GM19240 (cell line): ENCODE measurements around the gene PSORS1C2.
A peak's percentile ranks its signal among the peaks of the same experiment; 100 is the strongest.
"Not testable (repeated sequence)": the region's sequence is repeated elsewhere in the genome, so short reads cannot be mapped to it uniquely, and the experiment has no call there.

Source experiments
- DNase-seq: peaks from one replicate; pipeline ENCODE4 v3.0.0; 2011; ENCODE audit warnings: low spot score; ENCODE audit not compliant: insufficient read length

The PSORS1C2 gene

GRCh38 chr6:31138982-31139381, at the start of gene PSORS1C2:
PSORS1C2 (minus strand) TSS chr6:31139066; CDS start chr6:31139026, 40 bp downstream.
- DNase-seq = no peak

GRCh38 chr6:31187780-31188194, 48.9 kb upstream of the PSORS1C2 start:
- DNase-seq = no peak

GRCh38 chr6:31186052-31186734, 47.3 kb upstream of the PSORS1C2 start:
- no peak for DNase-seq

- DNase-seq = not testable (repeated sequence)
These were observed 46.8 kb upstream of the PSORS1C2 start for GRCh38 chr6:31185695-31186051.

- DNase-seq = not testable (repeated sequence)
These were observed 45.0 kb upstream of the PSORS1C2 start for GRCh38 chr6:31183859-31184258.

- DNase-seq = not testable (repeated sequence)
These were observed 44.4 kb upstream of the PSORS1C2 start for GRCh38 chr6:31183287-31183686.

- peak; percentile 68 for DNase-seq
These were observed 41.6 kb upstream of the PSORS1C2 start for GRCh38 chr6:31180500-31180899.

- no peak for DNase-seq
These were observed 41.0 kb upstream of the PSORS1C2 start for GRCh38 chr6:31179896-31180295.

GRCh38 chr6:31179042-31179386, 40.1 kb upstream of the PSORS1C2 start:
- DNase-seq = no peak

- DNase-seq = no peak
These were observed 39.5 kb upstream of the PSORS1C2 start for GRCh38 chr6:31178143-31179041.

- no peak for DNase-seq
These were observed 37.1 kb upstream of the PSORS1C2 start for GRCh38 chr6:31175971-31176370.

- DNase-seq = no peak
These were observed 35.5 kb upstream of the PSORS1C2 start for GRCh38 chr6:31174378-31174777.

- DNase-seq = no peak
These were observed 34.5 kb upstream of the PSORS1C2 start for GRCh38 chr6:31173406-31173805.

- no peak for DNase-seq
These were observed 34.1 kb upstream of the PSORS1C2 start for GRCh38 chr6:31172973-31173384.

- DNase-seq = no peak
These were observed 33.4 kb upstream of the PSORS1C2 start for GRCh38 chr6:31171931-31172905.

- DNase-seq = no peak
These were observed 32.3 kb upstream of the PSORS1C2 start for GRCh38 chr6:31170987-31171671.

- DNase-seq = no peak
These were observed 31.7 kb upstream of the PSORS1C2 start, which contains the start of gene POU5F1 for GRCh38 chr6:31170600-31170881. POU5F1 (minus strand) TSS chr6:31170682; CDS start chr6:31170620, 62 bp downstream.

- not testable (repeated sequence) for DNase-seq
These were observed 31.2 kb upstream of the PSORS1C2 start for GRCh38 chr6:31169858-31170599.

- no peak for DNase-seq
These were observed 30.4 kb upstream of the PSORS1C2 start for GRCh38 chr6:31169123-31169857.

- DNase-seq = no peak
These were observed 29.7 kb upstream of the PSORS1C2 start for GRCh38 chr6:31168606-31169005.
